Pancreas (tissue), 10 donors: ENCODE results near the gene MARK3. TPM values are rescaled to one million over a fixed set of nuclear protein-coding genes. Genes with fewer than 3 reads are reported as not detected.

Experiments used
- ATAC-seq, 4 donors: fragments of 200-7000 bp; cut with Tn5 transposase; one replicate each; pipeline versions ENCODE4 v1.8.0 to v1.9.1; 2020; ENCODE audit warnings: mild to moderate bottlenecking in 4 of 4, moderate library complexity in 4 of 4
- DNase-seq, 6 donors: peaks; one replicate each; pipeline ENCODE4 v3.0.0-alpha.2; 2020
- FAIRE-seq: peaks from 2 replicates; lab custom pipeline; 2012; peaks lifted over from hg19 to GRCh38; lab: Jason Lieb, UNC
- H3K27ac ChIP-seq, 4 donors: fragments of 200-600 bp; sonication (generic); 1 replicate in 3 of 4; 2 replicates in 1 of 4; pipeline versions ENCODE4 v1.5.0 to v1.8.0; 2020
- H3K27me3 ChIP-seq, 4 donors: fragments of 200-600 bp; one replicate each; pipeline ENCODE4 v1.8.0; 2021
- H3K36me3 ChIP-seq, 3 donors: fragments of 200-600 bp; sonication (generic) in 1 of 3; one replicate each; pipeline versions ENCODE4 v1.5.0 to v1.8.0; 2020 to 2021
- H3K4me1 ChIP-seq, 3 donors: fragments of 200-600 bp; one replicate each; pipeline ENCODE4 v1.8.0; 2021
- H3K4me3 ChIP-seq, 4 donors: fragments of 200-600 bp; sonication (generic) in 2 of 4; one replicate each; pipeline versions ENCODE4 v1.5.0 to v1.8.0; 2020 to 2021
- H3K9me3 ChIP-seq, 4 donors: fragments of 200-600 bp; one replicate each; pipeline ENCODE4 v1.8.0; 2021
- CTCF ChIP-seq, 4 donors: fragments of 200-600 bp; sonication (generic) in 3 of 4; IDR thresholded peaks; one replicate each; pipeline versions ENCODE4 v1.5.0 to v1.8.0; 2021; ENCODE audit warnings: antibody characterized with exemption in 4 of 4
- WGBS, 2 donors: extraction: QIAGEN DNeasy Blood & Tissue Kit; methylation state at CpG; one replicate each; pipeline ENCODE4 v1.1.7; 2013; 5-methylcytosine and 5-hydroxymethylcytosine counted together
- intact Hi-C, 3 donors: fragments of 100-400 bp; cut with DNase I; formaldehyde crosslinking; loops; one replicate each; pipeline versions ENCODE4 v1.11.1 to v1.14.2; 2022
- polyA plus RNA-seq, 2 donors: library from polyadenylated mRNA; stranded (reverse); fragments of 200-250 nt; gene quantifications; one replicate each; pipeline ENCODE4 v1.2.3, GENCODE V29; 2013
- total RNA-seq, 6 donors: library from RNA; stranded (reverse); fragmentation: NEBNext Ultra II Directional in 4 of 6; extraction: Animal tissue kit (Norgen Biotek cat#: 25700) in 4 of 6; gene quantifications; one replicate each; pipeline versions ENCODE4 v1.2.1 to v1.2.4, GENCODE V29; 2021 to 2023
- donor health status: healthy with polysubstance abuse.
- donor health status: DM: no; HTN: no; CAD: no; lungs with moderate emphysema.
- donor health status: DM: no; HTN: no; CAD: no.
- donor health status: control.
- donor health status: control.
- donor health status: Bipolar disorder and iron deficiency.
- donor health status: DM: yes; HTN: yes; CAD: no.
- donor health status: DM: no; HTN: no; CAD: no.
- donor health status: DM: no; HTN: no; CAD: no.
- donor health status: DM: yes; HTN: yes; CAD: no.

MARK3 gene
- total and polyA plus RNA-seq, 8 donors = 35.3 to 110 (median 47.0) TPM

DNA sequence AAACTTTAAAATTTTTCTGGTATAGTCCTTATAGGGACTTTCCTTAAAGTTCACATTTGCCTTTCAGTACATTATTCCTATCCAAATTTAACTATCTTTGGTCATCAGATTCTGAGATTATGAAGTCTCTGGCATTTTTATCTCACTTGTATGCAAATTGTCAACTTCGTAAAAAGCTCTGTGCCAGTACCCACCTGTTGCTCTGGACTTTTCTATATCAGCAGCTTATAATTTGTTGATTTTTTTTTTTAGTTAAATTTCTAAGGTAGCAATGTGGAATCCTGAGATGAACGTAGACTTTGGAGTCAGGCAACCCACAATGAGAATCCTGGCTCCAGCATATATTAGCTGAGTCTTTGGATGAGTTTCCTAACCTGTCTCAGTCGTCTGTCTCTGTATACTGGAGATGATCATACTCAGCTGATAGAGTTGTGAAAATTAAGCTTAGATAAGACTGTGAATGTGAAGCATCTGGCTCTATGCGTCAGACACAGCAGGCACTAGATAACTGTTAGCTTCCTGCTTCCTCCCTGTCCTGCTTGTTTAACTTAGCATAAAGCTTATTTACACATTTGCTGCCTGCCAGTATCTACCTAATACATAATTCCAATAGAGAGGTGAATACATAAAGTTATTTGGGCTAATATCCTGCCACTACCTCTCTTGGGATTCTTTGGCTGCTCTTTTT, 59.8 kb downstream of the MARK3 start:
- Histone ChIP-seq H3K27ac (peak overlapping the region in 1 of 4 donors; percentile 17), H3K9me3 (no peaks in the 10 kb centered on the region), H3K4me3 (no peak overlapping the region), H3K4me1 (peaks cover 10 to 28% (median 19%) of the 10 kb centered on the region in 3 donors), H3K36me3 (peaks cover 0 to 3% (median 0%) of the 10 kb centered on the region in 3 donors), H3K27me3 (no peaks in the 10 kb centered on the region)
- WGBS, 2 donors = 34 to 38% methylated on average over 4 of the region's 4 CpGs
- no peak for FAIRE-seq
- peak in 3 of 4 donors; percentile 55 to 71 (median 60) for ATAC-seq
- no peak for DNase-seq
- no peak for TF ChIP-seq CTCF (IDR thresholded peaks at IDR 0.05)
- intact Hi-C loops = no loop called here

DNA sequence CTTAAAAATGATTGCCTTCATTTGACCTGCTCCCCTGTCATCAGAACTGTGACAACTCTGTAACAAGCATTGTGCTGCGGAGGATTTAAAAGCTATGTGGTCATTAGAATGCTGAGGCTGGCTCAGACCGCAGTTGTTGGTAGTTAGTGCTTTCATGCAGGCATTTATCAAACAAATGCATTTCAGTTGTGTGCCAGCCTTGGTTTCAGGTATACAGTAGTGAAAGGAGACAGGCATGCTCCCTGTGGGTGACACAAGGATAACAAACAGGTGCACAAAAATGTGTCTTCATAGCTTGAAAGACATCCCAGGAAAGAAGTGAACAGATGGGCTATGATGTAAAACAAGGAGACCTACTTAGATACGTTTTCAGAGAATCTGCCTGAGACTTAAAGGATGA, 60.6 kb downstream of the MARK3 start:
- FAIRE-seq (no peak), ATAC-seq (peak in 2 of 4 donors; percentile 35 to 37), DNase-seq (no peak)
- H3K27ac ChIP-seq = no peak overlapping the region
- H3K4me3 ChIP-seq = no peak overlapping the region
- no peak for TF ChIP-seq CTCF (IDR thresholded peaks at IDR 0.05)
- intact Hi-C loops = no loop called here
- WGBS, 2 donors = 61 to 63% methylated on average over 3 of the region's 3 CpGs
- no peaks in the 10 kb centered on the region for H3K27me3 ChIP-seq
- H3K36me3 ChIP-seq = no peaks in the 10 kb centered on the region
- H3K9me3 ChIP-seq = no peaks in the 10 kb centered on the region
- peaks cover 10 to 34% (median 22%) of the 10 kb centered on the region in 3 donors for H3K4me1 ChIP-seq

DNA sequence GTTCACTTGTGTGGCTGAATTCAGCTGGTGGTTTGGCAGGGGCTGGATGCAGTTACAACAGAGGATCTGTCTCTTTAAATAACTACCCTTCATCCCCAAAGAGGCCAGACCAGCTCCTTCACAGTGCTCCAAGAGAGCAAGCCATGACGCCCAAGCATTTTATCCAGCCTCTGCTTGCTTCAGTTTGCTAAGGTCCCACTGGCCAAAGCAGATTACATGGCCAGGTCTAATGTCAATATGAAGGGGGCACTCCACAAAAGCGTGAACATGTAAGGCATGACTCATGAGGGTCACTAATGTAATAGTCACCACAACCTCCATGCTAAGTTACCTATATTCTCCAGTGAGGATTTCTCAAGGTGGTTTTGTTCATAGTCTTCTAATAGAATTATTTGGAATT, 62.9 kb downstream of the MARK3 start:
- no peaks in the 10 kb centered on the region for H3K27me3 ChIP-seq
- WGBS, 2 donors = 58 to 61% methylated on average over 2 of the region's 2 CpGs
- peak in 1 of 4 donors; percentile 8 for ATAC-seq
- intact Hi-C loops = no loop called here
- FAIRE-seq = no peak
- H3K27ac ChIP-seq = no peak overlapping the region
- H3K9me3 ChIP-seq = no peaks in the 10 kb centered on the region
- no peaks in the 10 kb centered on the region for H3K36me3 ChIP-seq
- TF ChIP-seq CTCF (IDR thresholded peaks at IDR 0.05) = no peak
- peaks cover 10 to 32% (median 22%) of the 10 kb centered on the region in 3 donors for H3K4me1 ChIP-seq
- no peak overlapping the region for H3K4me3 ChIP-seq
- DNase-seq = no peak

GRCh38 chr14:103449634-103450161, 64.5 kb downstream of the MARK3 start:
- FAIRE-seq = no peak

More at GRCh38 chr14:103449634-103450161, 64.5 kb downstream of the MARK3 start:
- intact Hi-C loops = no loop called here
- WGBS, 2 donors = 79 to 80% methylated on average over 2 of the region's 2 CpGs
- DNase-seq (no peak), ATAC-seq (no peak)
- Histone ChIP-seq H3K27ac (peak overlapping the region in 2 of 4 donors; percentile 17 to 41), H3K27me3 (no peaks in the 10 kb centered on the region), H3K4me1 (peaks cover 8 to 28% (median 22%) of the 10 kb centered on the region in 3 donors), H3K4me3 (no peak overlapping the region), H3K9me3 (no peaks in the 10 kb centered on the region), H3K36me3 (no peaks in the 10 kb centered on the region)
- no peak for TF ChIP-seq CTCF (IDR thresholded peaks at IDR 0.05)
